Testis (tissue), 2 donors: ENCODE results near the gene ATG4A.

Source experiments
- POLR2A ChIP-seq: fragments of 450-650 bp; IDR thresholded peaks from one replicate; pipeline ENCODE4 v1.6.1; 2017; ENCODE audit warnings: antibody characterized with exemption, mild to moderate bottlenecking, moderate library complexity
- TF ChIP-seq, protein P1 (sequence below), 3 experiments: fragments of 450-650 bp in 2 of 3; fragments of 200-600 bp in 1 of 3; sonication (generic) in 1 of 3; IDR thresholded peaks; one replicate each; pipeline ENCODE4 v1.5.1; 2016 to 2019; ENCODE audit warnings: antibody characterized with exemption in 3 of 3, mild to moderate bottlenecking in 2 of 3, moderate library complexity in 1 of 3

- TF ChIP-seq, protein P1, sequence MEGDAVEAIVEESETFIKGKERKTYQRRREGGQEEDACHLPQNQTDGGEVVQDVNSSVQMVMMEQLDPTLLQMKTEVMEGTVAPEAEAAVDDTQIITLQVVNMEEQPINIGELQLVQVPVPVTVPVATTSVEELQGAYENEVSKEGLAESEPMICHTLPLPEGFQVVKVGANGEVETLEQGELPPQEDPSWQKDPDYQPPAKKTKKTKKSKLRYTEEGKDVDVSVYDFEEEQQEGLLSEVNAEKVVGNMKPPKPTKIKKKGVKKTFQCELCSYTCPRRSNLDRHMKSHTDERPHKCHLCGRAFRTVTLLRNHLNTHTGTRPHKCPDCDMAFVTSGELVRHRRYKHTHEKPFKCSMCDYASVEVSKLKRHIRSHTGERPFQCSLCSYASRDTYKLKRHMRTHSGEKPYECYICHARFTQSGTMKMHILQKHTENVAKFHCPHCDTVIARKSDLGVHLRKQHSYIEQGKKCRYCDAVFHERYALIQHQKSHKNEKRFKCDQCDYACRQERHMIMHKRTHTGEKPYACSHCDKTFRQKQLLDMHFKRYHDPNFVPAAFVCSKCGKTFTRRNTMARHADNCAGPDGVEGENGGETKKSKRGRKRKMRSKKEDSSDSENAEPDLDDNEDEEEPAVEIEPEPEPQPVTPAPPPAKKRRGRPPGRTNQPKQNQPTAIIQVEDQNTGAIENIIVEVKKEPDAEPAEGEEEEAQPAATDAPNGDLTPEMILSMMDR (IDR thresholded peaks at IDR 0.05), result no peak
- TF ChIP-seq POLR2A, result no peak
These were observed 39.3 kb downstream of the ATG4A start for GRCh38 chrX:108130889-108131288.
